Measurements from ENCODE around the gene URAD. TPM values are rescaled to one million over a fixed set of nuclear protein-coding genes. Genes with fewer than 3 reads are reported as not detected.

The URAD gene
- total RNA-seq, 1 donor from 2014 or later = not detected

- Mint-ChIP-seq H3K36me3 (ENCODE audit: low read depth) (no peaks in the 10 kb centered on the region), H3K9me3 (no peaks in the 10 kb centered on the region), H3K4me1 (ENCODE audit: low read depth) (peaks cover 9% of the 10 kb centered on the region), H3K27ac (peak overlapping the region; percentile 13), H3K27me3 (ENCODE audit: insufficient read depth) (peaks cover 67% of the 10 kb centered on the region), H3K4me3 (peak overlapping the region; percentile 77)
- intact Hi-C loops (cut with micrococcal nuclease) = loop anchor here (1.0 to 2.0 kb wide), 3 partner anchors 14 to 592 kb away; partner anchors contain the start of gene CDX2
- DNase-seq (ENCODE audit: low spot score) = no peak
These were observed 34.1 kb downstream of the URAD start for GRCh38 chr13:27954406-27954851.

GRCh38 chr13:27953676-27954405 lies 34.7 kb downstream of the URAD start:
- DNase-seq (ENCODE audit: low spot score) = peak; percentile 47
- Mint-ChIP-seq H3K4me1 (ENCODE audit: low read depth) (peaks cover 9% of the 10 kb centered on the region), H3K36me3 (ENCODE audit: low read depth) (no peaks in the 10 kb centered on the region), H3K27ac (peak overlapping the region; percentile 13), H3K9me3 (no peaks in the 10 kb centered on the region), H3K27me3 (ENCODE audit: insufficient read depth) (peaks cover 62% of the 10 kb centered on the region), H3K4me3 (peak overlapping the region; percentile 77)
- intact Hi-C loops (cut with micrococcal nuclease) = loop anchor here (1.0 to 2.0 kb wide), 4 partner anchors 15 to 592 kb away; partner anchors contain the start of gene CDX2

GRCh38 chr13:27952876-27953675 lies 35.4 kb downstream of the URAD start:
- intact Hi-C loops (cut with micrococcal nuclease) = loop anchor here (2.0 kb wide), 1 partner anchor 84 kb away; no protein-coding TSS in a partner anchor
- peak overlapping the region; percentile 51 for H3K4me3 Mint-ChIP-seq
- DNase-seq (ENCODE audit: low spot score) = no peak
- peaks cover 9% of the 10 kb centered on the region for H3K4me1 Mint-ChIP-seq (ENCODE audit: low read depth)
- H3K36me3 Mint-ChIP-seq (ENCODE audit: low read depth) = no peaks in the 10 kb centered on the region
- H3K27ac Mint-ChIP-seq = peak overlapping the region; percentile 40
- H3K27me3 Mint-ChIP-seq (ENCODE audit: insufficient read depth) = peaks cover 55% of the 10 kb centered on the region
- H3K9me3 Mint-ChIP-seq = no peaks in the 10 kb centered on the region

GRCh38 chr13:27942972-27943371 lies 45.5 kb downstream of the URAD start:
- H3K4me3 Mint-ChIP-seq = no peak overlapping the region
- no peaks in the 10 kb centered on the region for H3K36me3 Mint-ChIP-seq (ENCODE audit: low read depth)
- intact Hi-C loops (cut with micrococcal nuclease) = no loop called here
- no peak overlapping the region for H3K27ac Mint-ChIP-seq
- peaks cover 16% of the 10 kb centered on the region for H3K27me3 Mint-ChIP-seq (ENCODE audit: insufficient read depth)
- H3K9me3 Mint-ChIP-seq = no peaks in the 10 kb centered on the region
- no peak for DNase-seq (ENCODE audit: low spot score)
- no peaks in the 10 kb centered on the region for H3K4me1 Mint-ChIP-seq (ENCODE audit: low read depth)

GRCh38 chr13:27933580-27934328 lies 54.7 kb downstream of the URAD start:
- intact Hi-C loops (cut with micrococcal nuclease) = no loop called here
- no peaks in the 10 kb centered on the region for H3K9me3 Mint-ChIP-seq
- H3K27me3 Mint-ChIP-seq (ENCODE audit: insufficient read depth) = peaks cover 42% of the 10 kb centered on the region
- DNase-seq (ENCODE audit: low spot score) = no peak
- H3K4me3 Mint-ChIP-seq = no peak overlapping the region
- H3K27ac Mint-ChIP-seq = no peak overlapping the region
- no peaks in the 10 kb centered on the region for H3K36me3 Mint-ChIP-seq (ENCODE audit: low read depth)
- no peaks in the 10 kb centered on the region for H3K4me1 Mint-ChIP-seq (ENCODE audit: low read depth)

- DNase-seq (ENCODE audit: low spot score) = no peak
- H3K27me3 Mint-ChIP-seq (ENCODE audit: insufficient read depth) = peaks cover 46% of the 10 kb centered on the region
- no peak overlapping the region for H3K4me3 Mint-ChIP-seq
- H3K4me1 Mint-ChIP-seq (ENCODE audit: low read depth) = no peaks in the 10 kb centered on the region
- H3K9me3 Mint-ChIP-seq = no peaks in the 10 kb centered on the region
- no peak overlapping the region for H3K27ac Mint-ChIP-seq
- H3K36me3 Mint-ChIP-seq (ENCODE audit: low read depth) = no peaks in the 10 kb centered on the region
- intact Hi-C loops (cut with micrococcal nuclease) = no loop called here
These were observed 55.4 kb downstream of the URAD start for GRCh38 chr13:27933118-27933517.

GRCh38 chr13:27929868-27930267 lies 58.6 kb downstream of the URAD start:
- peaks cover 7% of the 10 kb centered on the region for H3K4me1 Mint-ChIP-seq (ENCODE audit: low read depth)
- intact Hi-C loops (cut with micrococcal nuclease) = no loop called here
- H3K36me3 Mint-ChIP-seq (ENCODE audit: low read depth) = no peaks in the 10 kb centered on the region
- H3K27ac Mint-ChIP-seq = no peak overlapping the region
- H3K4me3 Mint-ChIP-seq = no peak overlapping the region
- H3K27me3 Mint-ChIP-seq (ENCODE audit: insufficient read depth) = peaks cover 69% of the 10 kb centered on the region
- H3K9me3 Mint-ChIP-seq = no peaks in the 10 kb centered on the region
- DNase-seq (ENCODE audit: low spot score) = no peak

GRCh38 chr13:27928805-27929753 lies 59.4 kb downstream of the URAD start:
- no peaks in the 10 kb centered on the region for H3K9me3 Mint-ChIP-seq
- no peak overlapping the region for H3K4me3 Mint-ChIP-seq
- no peaks in the 10 kb centered on the region for H3K36me3 Mint-ChIP-seq (ENCODE audit: low read depth)
- intact Hi-C loops (cut with micrococcal nuclease) = no loop called here
- H3K27me3 Mint-ChIP-seq (ENCODE audit: insufficient read depth) = peaks cover 72% of the 10 kb centered on the region
- H3K27ac Mint-ChIP-seq = no peak overlapping the region
- H3K4me1 Mint-ChIP-seq (ENCODE audit: low read depth) = peaks cover 7% of the 10 kb centered on the region
- no peak for DNase-seq (ENCODE audit: low spot score)

- H3K4me1 Mint-ChIP-seq (ENCODE audit: low read depth) = peaks cover 7% of the 10 kb centered on the region
- intact Hi-C loops (cut with micrococcal nuclease) = no loop called here
- no peak for DNase-seq (ENCODE audit: low spot score)
- no peaks in the 10 kb centered on the region for H3K9me3 Mint-ChIP-seq
- no peak overlapping the region for H3K27ac Mint-ChIP-seq
- no peaks in the 10 kb centered on the region for H3K36me3 Mint-ChIP-seq (ENCODE audit: low read depth)
- no peak overlapping the region for H3K4me3 Mint-ChIP-seq
- H3K27me3 Mint-ChIP-seq (ENCODE audit: insufficient read depth) = peaks cover 75% of the 10 kb centered on the region
These were observed 60.1 kb downstream of the URAD start for GRCh38 chr13:27928353-27928804.

Data from activated T-helper 1 cell treated with anti-CD3 and anti-CD28 coated beads, Interleukin-12 subunit alpha, Interleukin-12 subunit beta, Interleukin-2, Interleukin-4 antibody, amounts not matched to agents 30 ng/mL and 10 ng/mL and 1 ng/mL, durations not matched to agents 14 hours and 24 hours and 36 hours (primary cell).